ENCODE data around the gene OSMR. TPM values are rescaled to one million over a fixed set of nuclear protein-coding genes. Genes with fewer than 3 reads are reported as not detected.

OSMR gene
- total and polyA plus RNA-seq, 5 experiments from 2014 or later = 0.13 to 0.18 TPM; not detected in 3

- POLR2A ChIA-PET = no interaction called here
- H3K4me1 Mint-ChIP-seq = no peaks in the 10 kb centered on the region
- no peak overlapping the region for H3K27ac Mint-ChIP-seq
- no peak overlapping the region for H3K4me3 Mint-ChIP-seq
- H3K36me3 Mint-ChIP-seq = peaks cover 0 to 28% (median 0%) of the 10 kb centered on the region in 3 donors
- H3K27me3 Mint-ChIP-seq = peaks cover 15 to 35% (median 17%) of the 10 kb centered on the region in 5 donors
- no peak for ATAC-seq
- peaks cover 7 to 40% (median 32%) of the 10 kb centered on the region in 9 donors for H3K9me3 Mint-ChIP-seq
- DNase-seq = no peak
These were observed 20.7 kb downstream of the OSMR start for GRCh38 chr5:38866362-38867031.

DNA sequence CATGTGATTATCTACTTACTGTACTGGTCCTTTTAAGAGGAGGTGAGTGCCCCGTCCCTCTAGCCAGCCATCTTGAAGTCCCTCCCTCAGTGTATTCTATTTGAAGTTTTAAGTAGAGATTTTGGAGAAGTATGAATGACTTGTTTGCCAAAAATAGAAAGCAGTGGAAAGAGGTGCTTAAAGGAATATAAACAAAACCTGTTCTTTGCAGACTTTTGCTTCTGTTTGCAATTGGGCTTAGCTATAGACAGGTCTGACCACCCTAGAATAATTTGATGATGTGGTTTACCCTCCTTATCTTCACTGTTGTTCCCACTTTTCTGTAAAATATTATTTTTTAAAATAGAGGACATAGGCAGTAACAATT is 21.2 kb downstream of the OSMR start:
- Mint-ChIP-seq H3K36me3 (peaks cover 0 to 28% (median 0%) of the 10 kb centered on the region in 3 donors), H3K27ac (no peak overlapping the region), H3K27me3 (peaks cover 15 to 40% (median 17%) of the 10 kb centered on the region in 5 donors), H3K4me3 (no peak overlapping the region), H3K4me1 (no peaks in the 10 kb centered on the region), H3K9me3 (peaks cover 7 to 40% (median 32%) of the 10 kb centered on the region in 9 donors)
- ATAC-seq = no peak
- POLR2A ChIA-PET = no interaction called here
- no peak for DNase-seq

- ATAC-seq = no peak
- H3K4me3 Mint-ChIP-seq = no peak overlapping the region
These were observed 21.6 kb downstream of the OSMR start for GRCh38 chr5:38867416-38867815.

DNA sequence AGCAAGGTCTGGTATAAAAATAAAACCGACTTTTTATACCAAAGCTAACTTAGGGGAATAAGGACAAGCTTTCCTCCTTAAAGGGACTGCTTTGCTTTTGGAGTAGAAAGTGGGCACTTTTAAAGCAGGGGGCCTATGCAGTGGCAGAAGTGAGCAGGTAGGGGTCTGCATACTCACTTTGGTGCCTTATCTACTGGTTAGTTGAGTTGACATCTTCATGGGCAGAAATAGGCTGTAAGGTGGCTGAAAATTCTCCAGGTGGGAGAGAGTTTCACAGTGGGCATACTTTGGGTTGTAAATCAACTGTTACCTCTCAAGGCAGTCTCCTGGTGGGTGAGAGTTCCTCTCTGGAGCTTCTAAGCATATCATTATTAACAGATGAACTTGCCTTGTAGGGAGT is 24.8 kb downstream of the OSMR start:
- DNase-seq (no peak), ATAC-seq (no peak)
- Mint-ChIP-seq H3K9me3 (peaks cover 0 to 16% (median 8%) of the 10 kb centered on the region in 9 donors), H3K27ac (no peak overlapping the region), H3K36me3 (peaks cover 0 to 8% (median 0%) of the 10 kb centered on the region in 3 donors), H3K4me1 (peaks cover 0 to 2% (median 0%) of the 10 kb centered on the region in 4 donors), H3K27me3 (peaks cover 29 to 62% (median 29%) of the 10 kb centered on the region in 5 donors), H3K4me3 (no peak overlapping the region)
- POLR2A ChIA-PET = no interaction called here

More at GRCh38 chr5:38867416-38867815, 21.6 kb downstream of the OSMR start:
- no peak for DNase-seq
- Mint-ChIP-seq H3K9me3 (peaks cover 7 to 40% (median 32%) of the 10 kb centered on the region in 9 donors), H3K36me3 (peaks cover 0 to 28% (median 0%) of the 10 kb centered on the region in 3 donors), H3K4me1 (no peaks in the 10 kb centered on the region), H3K27ac (no peak overlapping the region), H3K27me3 (peaks cover 16 to 42% (median 18%) of the 10 kb centered on the region in 5 donors)
- POLR2A ChIA-PET = no interaction called here

DNA sequence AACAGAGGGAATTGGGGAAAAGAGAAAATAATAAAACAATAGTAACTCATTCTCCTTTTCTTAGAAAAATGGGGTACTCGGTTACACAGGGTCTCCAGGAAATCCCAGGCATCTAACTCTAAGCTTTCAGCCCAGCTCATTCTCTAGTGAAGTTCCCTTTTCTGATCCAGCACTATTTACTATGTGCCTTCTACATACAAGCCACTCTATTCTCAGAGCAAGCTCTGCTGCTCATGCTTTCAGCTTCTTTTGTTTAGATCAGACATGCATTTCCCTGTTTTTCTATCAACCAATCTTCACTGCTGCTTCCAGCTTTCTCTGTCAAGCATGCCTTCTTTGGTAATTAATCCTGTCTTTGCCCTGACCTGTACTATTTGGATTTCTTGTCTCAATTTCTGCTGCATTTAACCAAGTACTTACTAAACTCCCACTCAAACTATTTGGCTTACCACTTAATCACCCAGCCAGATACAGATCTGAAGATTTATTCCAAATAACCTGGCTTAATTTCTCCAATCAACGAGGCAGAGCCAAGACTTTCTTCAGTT is 25.3 kb downstream of the OSMR start:
- DNase-seq (no peak), ATAC-seq (no peak)
- POLR2A ChIA-PET = no interaction called here
- Mint-ChIP-seq H3K4me1 (peaks cover 0 to 2% (median 0%) of the 10 kb centered on the region in 4 donors), H3K36me3 (peaks cover 0 to 8% (median 0%) of the 10 kb centered on the region in 3 donors), H3K4me3 (no peak overlapping the region), H3K9me3 (peaks cover 0 to 15% (median 7%) of the 10 kb centered on the region in 9 donors), H3K27ac (no peak overlapping the region), H3K27me3 (peaks cover 29 to 63% (median 32%) of the 10 kb centered on the region in 5 donors)

DNA sequence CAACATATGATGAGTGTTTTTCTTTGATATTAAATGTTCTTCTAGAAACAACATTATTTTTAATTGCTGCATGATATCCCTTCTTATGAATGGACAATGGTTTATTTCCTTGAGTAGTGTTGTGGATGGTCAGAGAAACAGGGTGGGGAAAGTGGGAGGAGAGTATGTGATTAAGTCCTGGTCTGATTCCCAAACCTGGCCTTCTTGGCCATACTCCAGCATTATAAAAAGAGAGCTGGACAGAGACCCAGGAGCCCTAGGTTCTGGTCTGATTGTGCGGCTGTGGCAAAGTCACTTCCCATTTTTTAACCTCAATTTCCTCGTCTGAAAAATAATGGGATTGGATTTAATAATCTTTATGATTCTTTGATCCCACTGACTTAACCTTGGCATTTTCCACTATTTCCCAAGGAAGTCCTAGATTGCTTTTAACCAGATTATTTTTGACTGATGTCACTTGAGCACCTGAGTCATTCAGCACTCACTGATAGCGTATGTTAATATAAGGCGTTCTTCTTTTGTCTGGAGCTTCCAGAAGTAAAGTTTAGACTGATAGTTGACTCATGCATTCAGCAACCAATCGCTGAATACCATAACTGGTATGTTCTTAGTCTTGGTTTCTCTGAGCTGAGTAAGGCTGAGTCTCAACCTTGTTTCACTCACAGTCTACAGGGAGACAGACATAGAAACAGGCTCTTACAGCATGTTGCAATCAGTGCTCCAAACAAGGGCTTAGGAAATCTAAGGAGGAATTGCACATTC is 26.2 kb downstream of the OSMR start:
- Mint-ChIP-seq H3K9me3 (peaks cover 0 to 11% (median 6%) of the 10 kb centered on the region in 9 donors), H3K4me1 (peaks cover 0 to 2% (median 0%) of the 10 kb centered on the region in 4 donors), H3K36me3 (peaks cover 0 to 8% (median 0%) of the 10 kb centered on the region in 3 donors), H3K27me3 (peaks cover 29 to 72% (median 32%) of the 10 kb centered on the region in 5 donors), H3K4me3 (no peak overlapping the region), H3K27ac (no peak overlapping the region)
- POLR2A ChIA-PET = no interaction called here
- ATAC-seq = no peak
- no peak for DNase-seq

DNA sequence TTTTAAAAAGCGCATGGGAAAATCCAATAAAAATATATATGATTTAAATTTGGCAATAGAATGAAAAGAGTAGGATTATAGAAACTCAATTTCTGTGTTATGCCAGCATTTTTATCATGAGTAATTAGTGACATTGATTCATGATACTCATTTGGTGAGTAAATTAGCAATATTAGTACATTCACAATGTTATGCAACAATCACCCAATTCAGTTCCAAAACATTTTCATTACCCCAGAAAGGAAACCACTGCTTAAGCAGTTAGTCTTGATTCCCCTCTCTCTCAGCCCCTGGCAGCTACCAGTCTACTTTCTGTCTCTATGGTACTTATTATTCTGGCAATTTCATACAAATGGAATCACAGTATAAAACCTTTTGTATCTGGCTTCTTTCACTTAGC is 27.0 kb downstream of the OSMR start:
- Mint-ChIP-seq H3K4me1 (peaks cover 0 to 2% (median 0%) of the 10 kb centered on the region in 4 donors), H3K27me3 (peaks cover 33 to 77% (median 36%) of the 10 kb centered on the region in 5 donors), H3K27ac (no peak overlapping the region), H3K4me3 (no peak overlapping the region), H3K36me3 (peaks cover 0 to 8% (median 0%) of the 10 kb centered on the region in 3 donors), H3K9me3 (peaks cover 0 to 8% (median 6%) of the 10 kb centered on the region in 9 donors)
- DNase-seq (no peak), ATAC-seq (no peak)
- POLR2A ChIA-PET = no interaction called here

DNA sequence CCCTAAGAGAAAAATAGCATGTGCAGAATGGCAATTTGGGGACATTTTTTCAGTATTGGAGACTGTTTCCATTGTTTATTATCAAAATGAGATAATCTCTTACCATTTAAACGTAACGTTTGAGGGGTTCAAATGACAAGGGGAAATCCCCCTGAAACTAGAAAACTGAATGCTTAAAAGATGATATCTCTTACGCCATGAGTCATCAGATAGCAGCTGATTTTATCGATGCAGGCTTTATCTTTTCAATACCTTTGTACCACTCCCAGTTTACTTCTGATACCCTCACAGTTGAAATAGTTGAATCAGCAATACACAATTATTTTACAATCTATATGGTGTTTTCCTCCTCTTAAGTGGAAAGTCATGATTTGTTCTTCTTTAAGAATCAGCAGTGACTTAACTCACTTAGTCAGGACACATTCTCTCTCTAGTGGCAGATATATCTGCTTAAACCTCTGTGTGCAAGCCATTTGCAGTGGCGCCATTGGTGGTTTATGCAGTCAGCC is 29.2 kb downstream of the OSMR start:
- no peak overlapping the region for H3K27ac Mint-ChIP-seq
- POLR2A ChIA-PET = no interaction called here
- H3K4me3 Mint-ChIP-seq = no peak overlapping the region
- no peaks in the 10 kb centered on the region for H3K36me3 Mint-ChIP-seq
- peaks cover 0 to 2% (median 0%) of the 10 kb centered on the region in 4 donors for H3K4me1 Mint-ChIP-seq
- ATAC-seq = no peak
- H3K27me3 Mint-ChIP-seq = peaks cover 33 to 78% (median 38%) of the 10 kb centered on the region in 5 donors
- peaks cover 0 to 2% (median 0%) of the 10 kb centered on the region in 9 donors for H3K9me3 Mint-ChIP-seq
- no peak for DNase-seq

DNA sequence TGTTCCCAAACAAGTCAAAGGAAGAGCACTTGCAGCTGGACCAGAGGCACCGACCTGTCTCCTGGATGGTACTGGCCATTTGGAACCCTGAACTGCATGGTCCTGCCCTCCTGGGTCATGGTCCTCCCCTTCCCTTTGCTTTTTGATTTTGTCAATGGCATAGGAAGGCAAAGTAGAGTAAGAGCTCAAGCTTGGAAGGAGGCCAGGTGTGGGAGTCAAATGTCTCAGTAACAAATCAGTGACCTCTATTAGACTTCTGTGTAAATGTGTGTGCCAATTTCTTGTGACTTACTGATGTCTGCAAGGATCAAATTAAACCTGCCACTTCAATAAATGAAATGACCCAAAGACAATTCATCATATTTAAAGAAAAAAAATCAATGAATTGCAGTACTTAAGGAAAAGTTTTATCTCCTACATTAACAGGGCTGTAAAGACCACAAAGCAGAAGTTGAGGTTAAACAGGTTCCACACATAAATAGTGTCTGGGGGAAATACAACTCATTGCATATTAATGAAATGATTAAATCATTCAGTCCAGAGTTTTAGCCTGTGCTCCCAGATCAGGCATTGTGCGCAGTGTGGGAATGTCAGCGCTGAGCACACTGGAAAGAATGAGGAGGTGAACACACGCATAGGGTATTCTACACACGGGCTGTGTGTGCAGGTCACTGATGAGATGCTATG is 32.7 kb downstream of the OSMR start:
- Mint-ChIP-seq H3K27me3 (peaks cover 23 to 59% (median 31%) of the 10 kb centered on the region in 5 donors), H3K27ac (no peak overlapping the region), H3K4me3 (no peak overlapping the region), H3K4me1 (no peaks in the 10 kb centered on the region), H3K36me3 (no peaks in the 10 kb centered on the region), H3K9me3 (peaks cover 0 to 2% (median 0%) of the 10 kb centered on the region in 9 donors)
- DNase-seq = no peak
- POLR2A ChIA-PET = no interaction called here
- ATAC-seq = no peak

GRCh38 chr5:38879078-38879460 is 33.3 kb downstream of the OSMR start:
- Mint-ChIP-seq H3K9me3 (peaks cover 0 to 2% (median 0%) of the 10 kb centered on the region in 9 donors), H3K27ac (no peak overlapping the region), H3K4me1 (no peaks in the 10 kb centered on the region), H3K36me3 (no peaks in the 10 kb centered on the region), H3K27me3 (peaks cover 23 to 53% (median 27%) of the 10 kb centered on the region in 5 donors), H3K4me3 (no peak overlapping the region)
- POLR2A ChIA-PET = no interaction called here
- ATAC-seq = no peak
- DNase-seq = no peak

DNA sequence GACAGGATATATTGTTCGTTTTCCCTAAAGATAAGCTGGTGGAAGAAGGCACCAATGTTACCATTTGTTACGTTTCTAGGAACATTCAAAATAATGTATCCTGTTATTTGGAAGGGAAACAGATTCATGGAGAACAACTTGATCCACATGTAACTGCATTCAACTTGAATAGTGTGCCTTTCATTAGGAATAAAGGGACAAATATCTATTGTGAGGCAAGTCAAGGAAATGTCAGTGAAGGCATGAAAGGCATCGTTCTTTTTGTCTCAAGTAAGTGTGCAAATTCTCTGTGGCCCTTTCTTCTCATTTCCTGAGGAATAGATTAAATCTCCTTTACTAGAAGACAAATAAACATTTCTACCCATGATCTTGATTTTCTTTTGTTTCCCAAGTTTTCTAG is 38.0 kb downstream of the OSMR start:
- Mint-ChIP-seq H3K36me3 (no peaks in the 10 kb centered on the region), H3K4me3 (no peak overlapping the region), H3K27me3 (peaks cover 10 to 20% (median 19%) of the 10 kb centered on the region in 5 donors), H3K9me3 (no peaks in the 10 kb centered on the region), H3K4me1 (no peaks in the 10 kb centered on the region), H3K27ac (no peak overlapping the region)
- POLR2A ChIA-PET = no interaction called here
- no peak for DNase-seq
- no peak for ATAC-seq

DNA sequence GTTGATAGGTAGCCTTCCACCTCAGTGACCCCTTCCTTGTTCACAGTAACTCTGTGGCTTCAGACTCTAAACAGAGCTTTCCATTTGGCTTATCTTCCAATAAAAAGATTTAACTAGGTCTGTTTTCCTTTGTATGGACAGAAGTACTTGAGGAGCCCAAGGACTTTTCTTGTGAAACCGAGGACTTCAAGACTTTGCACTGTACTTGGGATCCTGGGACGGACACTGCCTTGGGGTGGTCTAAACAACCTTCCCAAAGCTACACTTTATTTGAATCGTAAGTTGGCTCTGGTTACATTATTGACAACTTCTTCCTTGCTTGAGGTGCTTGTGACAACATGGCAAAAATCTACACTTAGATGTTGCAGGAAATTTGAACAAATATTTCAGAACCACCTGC is 39.4 kb downstream of the OSMR start:
- Mint-ChIP-seq H3K4me3 (no peak overlapping the region), H3K36me3 (no peaks in the 10 kb centered on the region), H3K9me3 (no peaks in the 10 kb centered on the region), H3K27me3 (peaks cover 6 to 23% (median 12%) of the 10 kb centered on the region in 5 donors), H3K4me1 (no peaks in the 10 kb centered on the region), H3K27ac (no peak overlapping the region)
- DNase-seq (no peak), ATAC-seq (no peak)
- POLR2A ChIA-PET = no interaction called here

Data from naive thymus-derived CD8-positive, alpha-beta T cell (primary cell).